H9 (cell line): ENCODE measurements around the gene LPAR2. TPM values are rescaled to one million over a fixed set of nuclear protein-coding genes. Genes with fewer than 3 reads are reported as not detected.

Experiments used
- DNase-seq: peaks from one replicate; pipeline ENCODE4 v3.0.0-alpha.2; 2017
- H2AFZ ChIP-seq: one replicate; pipeline ENCODE4 v1.6.1; 2013; ENCODE audit warnings: mild to moderate bottlenecking, low read length, control low read depth, moderate library complexity
- H2AK5ac ChIP-seq: 2 replicates; pipeline ENCODE4 v1.6.1; 2013; ENCODE audit warnings: low read length, control low read depth, mixed read lengths; ENCODE audit not compliant: insufficient read length
- H2BK120ac ChIP-seq: one replicate; pipeline ENCODE4 v1.6.1; 2013; ENCODE audit warnings: low read depth, mild to moderate bottlenecking, low read length, control low read depth, inconsistent platforms; ENCODE audit not compliant: poor library complexity, severe bottlenecking
- H2BK12ac ChIP-seq: 2 replicates; pipeline ENCODE4 v1.6.1; 2013; ENCODE audit warnings: low read length, control low read depth, mixed read lengths, low read depth; ENCODE audit not compliant: insufficient read length
- H2BK15ac ChIP-seq: 2 replicates; pipeline ENCODE4 v1.6.1; 2013; ENCODE audit warnings: low read depth, low read length, control low read depth
- H2BK20ac ChIP-seq: one replicate; pipeline ENCODE4 v1.6.1; 2013; ENCODE audit warnings: low read depth, mild to moderate bottlenecking, low read length, control low read depth, inconsistent platforms; ENCODE audit not compliant: poor library complexity, severe bottlenecking
- H2BK5ac ChIP-seq: 2 replicates; pipeline ENCODE4 v1.6.1; 2013; ENCODE audit warnings: low read length, control low read depth, mixed read lengths; ENCODE audit not compliant: insufficient read length
- H3K14ac ChIP-seq: 2 replicates; pipeline ENCODE4 v1.6.1; 2013; ENCODE audit warnings: low read length, control low read depth; ENCODE audit not compliant: insufficient read depth
- H3K18ac ChIP-seq: 2 replicates; pipeline ENCODE4 v1.6.1; 2013; ENCODE audit warnings: low read depth, mild to moderate bottlenecking, mixed read lengths, low read length, control low read depth; ENCODE audit not compliant: insufficient read length
- H3K23ac ChIP-seq: 2 replicates; pipeline ENCODE4 v1.6.1; 2013; ENCODE audit warnings: low read length, control low read depth, mixed read lengths, low read depth; ENCODE audit not compliant: insufficient read length
- H3K23me2 ChIP-seq: 2 replicates; pipeline ENCODE4 v1.6.1; 2013; ENCODE audit warnings: low read depth, mild to moderate bottlenecking, mixed read lengths, low read length, control low read depth; ENCODE audit not compliant: insufficient read length, poor library complexity, severe bottlenecking
- H3K27ac ChIP-seq: 2 replicates; pipeline ENCODE4 v1.5.1; 2013; ENCODE audit warnings: low read length, control low read depth, mixed read lengths, low read depth; ENCODE audit not compliant: insufficient read length
- H3K27me3 ChIP-seq: 2 replicates; pipeline ENCODE4 v1.6.1; 2013; ENCODE audit warnings: low read length, control low read depth, inconsistent platforms; ENCODE audit not compliant: insufficient read depth
- H3K4ac ChIP-seq: 2 replicates; pipeline ENCODE4 v1.6.1; 2013; ENCODE audit warnings: low read depth, mild to moderate bottlenecking, control low read depth, inconsistent platforms, low read length, moderate library complexity
- H3K4me1 ChIP-seq: 2 replicates; pipeline ENCODE4 v1.6.1; 2013; ENCODE audit warnings: low read length, control low read depth, inconsistent platforms; ENCODE audit not compliant: insufficient read depth
- H3K4me2 ChIP-seq: 2 replicates; pipeline ENCODE4 v1.6.1; 2013; ENCODE audit warnings: low read length, control low read depth, mixed read lengths; ENCODE audit not compliant: insufficient read length, insufficient read depth
- H3K56ac ChIP-seq: 2 replicates; pipeline ENCODE4 v1.6.1; 2013; ENCODE audit warnings: low read depth, mild to moderate bottlenecking, mixed read lengths, low read length, control low read depth; ENCODE audit not compliant: insufficient read length
- H3K79me1 ChIP-seq: 2 replicates; pipeline ENCODE4 v1.6.1; 2013; ENCODE audit warnings: low read depth, mild to moderate bottlenecking, moderate library complexity, low read length, control low read depth, inconsistent platforms; ENCODE audit not compliant: insufficient read depth, poor library complexity, severe bottlenecking
- H3K79me2 ChIP-seq: 2 replicates; pipeline ENCODE4 v1.6.1; 2013; ENCODE audit warnings: low read length, control low read depth, inconsistent platforms; ENCODE audit not compliant: insufficient read depth
- H3K9ac ChIP-seq: 2 replicates; pipeline ENCODE4 v1.6.1; 2013; ENCODE audit warnings: low read length, control low read depth, mixed read lengths; ENCODE audit not compliant: insufficient read length; ENCODE audit errors: extremely low read depth
- H3K9me3 ChIP-seq: one replicate; pipeline ENCODE4 v1.6.1; 2013; ENCODE audit warnings: low read depth, low read length, inconsistent platforms; ENCODE audit not compliant: control insufficient read depth
- H3T11ph ChIP-seq: one replicate; pipeline ENCODE4 v1.6.1; 2013; ENCODE audit warnings: mild to moderate bottlenecking, low read length, control low read depth, inconsistent platforms
- H4K20me1 ChIP-seq: one replicate; pipeline ENCODE4 v1.6.1; 2013; ENCODE audit not compliant: control insufficient read depth, insufficient read length, insufficient read depth
- H4K5ac ChIP-seq: 2 replicates; pipeline ENCODE4 v1.6.1; 2013; ENCODE audit warnings: low read depth, mild to moderate bottlenecking, mixed read lengths, low read length, control low read depth; ENCODE audit not compliant: insufficient read length
- H4K8ac ChIP-seq: replicated peaks from 2 replicates; pipeline ENCODE4 v1.6.1; 2013; ENCODE audit warnings: low read length, control low read depth, mixed read lengths, low read depth; ENCODE audit not compliant: insufficient read length
- H4K91ac ChIP-seq: 2 replicates; pipeline ENCODE4 v1.6.1; 2013; ENCODE audit warnings: low read depth, mild to moderate bottlenecking, moderate library complexity, mixed read lengths, low read length, control low read depth; ENCODE audit not compliant: insufficient read length
- H3K27ac Mint-ChIP-seq, 3 experiments: 2 replicates in 2 of 3; 3 replicates in 1 of 3; pipeline ENCODE4 v1.8.0; 2020 to 2021; ENCODE audit warnings: mixed read lengths in 3 of 3, mild to moderate bottlenecking in 1 of 3, moderate library complexity in 1 of 3
- H3K27me3 Mint-ChIP-seq: 2 replicates; pipeline ENCODE4 v1.8.0; 2021; ENCODE audit warnings: low read depth, mild to moderate bottlenecking, moderate library complexity, mixed read lengths
- H3K36me3 Mint-ChIP-seq, 3 experiments: 2 replicates in 2 of 3; 3 replicates in 1 of 3; pipeline ENCODE4 v1.8.0; 2020 to 2021; ENCODE audit warnings: low read depth in 3 of 3, mixed read lengths in 3 of 3; ENCODE audit not compliant: insufficient read depth in 1 of 3
- H3K4me1 Mint-ChIP-seq, 2 experiments: 2 replicates each; pipeline ENCODE4 v1.8.0; 2020; ENCODE audit warnings: mixed read lengths in 2 of 2
- H3K4me3 Mint-ChIP-seq, 2 experiments: 2 replicates in 1 of 2; 3 replicates in 1 of 2; pipeline ENCODE4 v1.8.0; 2020 to 2021; ENCODE audit warnings: mild to moderate bottlenecking in 2 of 2, mixed read lengths in 2 of 2, moderate library complexity in 1 of 2
- H3K9me3 Mint-ChIP-seq, 2 experiments: 2 replicates in 1 of 2; 3 replicates in 1 of 2; pipeline ENCODE4 v1.8.0; 2020; ENCODE audit warnings: mild to moderate bottlenecking in 2 of 2, mixed read lengths in 2 of 2, moderate library complexity in 1 of 2
- WGBS: extraction: QIAGEN DNeasy Blood & Tissue Kit; methylation state at CpG from one replicate; pipeline ENCODE4 v1.1.7; 2013; ENCODE audit warnings: missing lambda C conversion rate, low lambda C conversion rate, mixed read lengths; ENCODE audit not compliant: insufficient read length; ENCODE audit errors: extremely low coverage; 5-methylcytosine and 5-hydroxymethylcytosine counted together
- total RNA-seq: library from RNA; stranded (reverse); gene quantifications from 2 replicates; pipeline ENCODE4 v1.2.1, GENCODE V29; 2021
- TF ChIP-seq, protein P1 (sequence below): fragments of 200-600 bp; sonication (generic); conservative IDR thresholded peaks from 3 replicates; pipeline ENCODE4 v1.8.0; 2021; ENCODE audit warnings: antibody characterized with exemption, mild to moderate bottlenecking

The LPAR2 gene
- total RNA-seq, 1 experiment from 2014 or later, result 51.8 TPM

DNA sequence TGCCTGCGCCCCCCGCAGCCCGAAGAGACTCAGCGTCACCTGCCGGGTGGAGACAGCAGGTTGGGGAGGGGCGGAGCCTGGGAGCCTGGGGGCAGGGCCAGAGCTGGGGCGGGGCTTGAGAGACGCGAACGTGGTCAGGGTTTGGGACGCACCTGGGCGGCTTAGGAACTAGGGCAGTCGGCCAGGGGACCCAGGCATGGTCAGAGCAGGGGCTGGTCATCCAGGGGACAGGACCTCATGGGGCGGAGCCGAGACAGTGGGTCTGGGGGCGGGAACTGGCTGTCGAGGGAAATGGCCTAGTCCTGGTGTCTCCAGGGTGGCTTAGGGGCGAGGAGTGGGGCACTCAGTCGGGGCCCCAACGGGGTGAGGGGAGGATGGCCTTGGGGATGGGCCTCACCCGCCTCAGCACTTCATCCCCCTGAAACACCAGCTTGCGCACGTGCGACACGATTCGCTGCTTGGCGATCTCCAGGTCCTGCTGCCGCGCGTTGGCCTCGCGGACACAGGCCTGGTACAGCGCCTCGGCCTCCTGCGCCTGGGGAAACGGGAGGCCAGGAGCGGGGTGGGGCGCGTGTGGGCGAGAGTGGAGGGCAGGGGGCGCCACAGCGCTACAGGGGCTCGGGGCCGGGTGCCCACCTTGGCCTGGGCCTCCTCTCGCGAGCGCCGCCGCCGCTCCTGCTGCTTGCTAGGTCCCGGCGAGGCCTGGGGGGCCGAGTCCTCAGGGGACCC, 9.7 kb upstream of the LPAR2 start:
- Histone ChIP-seq H4K5ac (no peak overlapping the region), H3T11ph (no peak overlapping the region)
- WGBS, result no CpG with 5 or more reads among the region's 53 CpGs

More for the DNA sequence above, 9.7 kb upstream of the LPAR2 start:
- Mint-ChIP-seq H3K4me1 (peaks cover 5 to 10% of the 10 kb centered on the region in 2 experiments), H3K9me3 (no peaks in the 10 kb centered on the region; a peak in 1 of 5 replicates), H3K36me3 (peaks cover 9 to 31% (median 29%) of the 10 kb centered on the region in 3 experiments; a peak in 6 of 7 replicates), H3K27me3 (no peaks in the 10 kb centered on the region), H3K4me3 (no peak overlapping the region), H3K27ac (peak overlapping the region in 1 of 3 experiments; percentile 89; a peak in 2 of 7 replicates)
- H4K91ac ChIP-seq, result no peak overlapping the region
- H3K9ac ChIP-seq, result no peak overlapping the region
- H3K4ac ChIP-seq, result no peak overlapping the region
- no peak overlapping the region for H2AK5ac ChIP-seq
- H4K20me1 ChIP-seq, result no peaks in the 10 kb centered on the region
- H2BK5ac ChIP-seq, result no peak overlapping the region
- no peak overlapping the region for H3K18ac ChIP-seq
- peak; percentile 92 for DNase-seq
- H3K4me1 ChIP-seq, result no peaks in the 10 kb centered on the region
- H3K14ac ChIP-seq, result no peak overlapping the region
- no peaks in the 10 kb centered on the region for H3K79me2 ChIP-seq
- H3K9me3 ChIP-seq, result no peaks in the 10 kb centered on the region
- no peaks in the 10 kb centered on the region for H3K27me3 ChIP-seq
- H3K4me2 ChIP-seq, result no peak overlapping the region
- TF ChIP-seq, protein P1, sequence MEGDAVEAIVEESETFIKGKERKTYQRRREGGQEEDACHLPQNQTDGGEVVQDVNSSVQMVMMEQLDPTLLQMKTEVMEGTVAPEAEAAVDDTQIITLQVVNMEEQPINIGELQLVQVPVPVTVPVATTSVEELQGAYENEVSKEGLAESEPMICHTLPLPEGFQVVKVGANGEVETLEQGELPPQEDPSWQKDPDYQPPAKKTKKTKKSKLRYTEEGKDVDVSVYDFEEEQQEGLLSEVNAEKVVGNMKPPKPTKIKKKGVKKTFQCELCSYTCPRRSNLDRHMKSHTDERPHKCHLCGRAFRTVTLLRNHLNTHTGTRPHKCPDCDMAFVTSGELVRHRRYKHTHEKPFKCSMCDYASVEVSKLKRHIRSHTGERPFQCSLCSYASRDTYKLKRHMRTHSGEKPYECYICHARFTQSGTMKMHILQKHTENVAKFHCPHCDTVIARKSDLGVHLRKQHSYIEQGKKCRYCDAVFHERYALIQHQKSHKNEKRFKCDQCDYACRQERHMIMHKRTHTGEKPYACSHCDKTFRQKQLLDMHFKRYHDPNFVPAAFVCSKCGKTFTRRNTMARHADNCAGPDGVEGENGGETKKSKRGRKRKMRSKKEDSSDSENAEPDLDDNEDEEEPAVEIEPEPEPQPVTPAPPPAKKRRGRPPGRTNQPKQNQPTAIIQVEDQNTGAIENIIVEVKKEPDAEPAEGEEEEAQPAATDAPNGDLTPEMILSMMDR, result peak; percentile 54
- H3K27ac ChIP-seq, result no peak overlapping the region
- H3K23me2 ChIP-seq, result peaks cover 1% of the 10 kb centered on the region
- no peak overlapping the region for H2BK120ac ChIP-seq
- no peak overlapping the region for H3K23ac ChIP-seq
- H2AFZ ChIP-seq, result no peak overlapping the region
- no peaks in the 10 kb centered on the region for H3K79me1 ChIP-seq
- no peak overlapping the region for H4K8ac ChIP-seq
- no peak overlapping the region for H2BK20ac ChIP-seq
- H3K56ac ChIP-seq, result no peak overlapping the region
- H2BK15ac ChIP-seq, result no peak overlapping the region
- H2BK12ac ChIP-seq, result no peak overlapping the region
